K562 (cell line): Measurements from ENCODE around the gene MIF. TPM values are rescaled to one million over a fixed set of nuclear protein-coding genes. Genes with fewer than 3 reads are reported as not detected.

ENCODE experiments used
- ATAC-seq: fragments of 200-7000 bp; cut with Tn5 transposase; 3 replicates; pipeline ENCODE4 v1.9.1; 2020; ENCODE audit warnings: moderate library complexity
- BruUV-seq: library from RNA; stranded (reverse); fragments of 400-500 nt; replicated peaks from 2 replicates; lab custom pipeline; 2021; lab: Mats Ljungman, UMichigan
- CTCF ChIA-PET: fragments of 300-600 bp; formaldehyde crosslinking; extraction: SDS; loops from one replicate; lab custom pipeline; 2021; ENCODE audit warnings: low intra/inter-chr PET ratio; lab: Yijun Ruan, JAX
- POLR2A ChIA-PET: fragments of 300-600, 350-650 bp; sonication (Branson Sonifier 250); formaldehyde crosslinking; extraction: SDS; loops from one replicate; lab custom pipeline; 2021; ENCODE audit warnings: antibody characterized with exemption, inconsistent platforms; lab: Yijun Ruan, JAX
- DNase-seq, 4 experiments: peaks; one replicate each; pipeline versions ENCODE4 v3.0.0 to v3.0.0-alpha.2; 2011 to 2018; ENCODE audit warnings: low spot score in 3 of 4, mixed read lengths in 3 of 4; ENCODE audit errors: extremely low read depth in 1 of 4
- FAIRE-seq: peaks from 2 replicates; lab custom pipeline; 2011; peaks lifted over from hg19 to GRCh38; lab: Jason Lieb, UNC
- H2AFZ ChIP-seq: 2 replicates; pipeline ENCODE4 v1.6.0; 2011; ENCODE audit warnings: low read depth, low read length, control low read depth, inconsistent platforms
- H3K27ac ChIP-seq: fragments of 200-600 bp; 3 replicates; pipeline ENCODE4 v1.8.0; 2011; ENCODE audit warnings: low read depth, mild to moderate bottlenecking, control low read depth, inconsistent platforms, low read length, moderate library complexity, mixed read lengths; ENCODE audit errors: extremely low read depth
- H3K27me3 ChIP-seq, 2 experiments: fragments of 300-600 bp in 1 of 2; 2 replicates in 1 of 2; 3 replicates in 1 of 2; pipeline versions ENCODE4 v1.6.0 to v1.8.0; 2011; ENCODE audit warnings: inconsistent platforms in 2 of 2, low read length in 2 of 2, mild to moderate bottlenecking in 1 of 2, mixed read lengths in 1 of 2, moderate library complexity in 1 of 2; ENCODE audit not compliant: control insufficient read depth in 2 of 2, insufficient read depth in 2 of 2
- H3K36me3 ChIP-seq: fragments of 300-600 bp; 3 replicates; pipeline ENCODE4 v1.8.0; 2011; ENCODE audit warnings: mild to moderate bottlenecking, low read length, inconsistent platforms; ENCODE audit not compliant: control insufficient read depth, insufficient read depth
- H3K4me1 ChIP-seq, 2 experiments: fragments of 200-600 bp in 1 of 2; replicated peaks in 1 of 2; 2 replicates in 1 of 2; 3 replicates in 1 of 2; pipeline versions ENCODE4 v1.5.1 to v1.8.0; 2011; ENCODE audit warnings: inconsistent platforms in 2 of 2, low read length in 2 of 2, mild to moderate bottlenecking in 1 of 2, mixed read lengths in 1 of 2, moderate library complexity in 1 of 2; ENCODE audit not compliant: control insufficient read depth in 2 of 2, insufficient read depth in 2 of 2
- H3K4me2 ChIP-seq: 2 replicates; pipeline ENCODE4 v1.6.1; 2011; ENCODE audit warnings: low read length, control low read depth, inconsistent platforms, mixed read lengths; ENCODE audit not compliant: insufficient read depth
- H3K4me3 ChIP-seq: fragments of 200-600 bp; sonication (generic), shearing (Covaris generic); 2 replicates; pipeline ENCODE4 v1.5.1; 2016; ENCODE audit warnings: control low read depth, inconsistent platforms
- H3K79me2 ChIP-seq: fragments of 200-600 bp; 3 replicates; pipeline ENCODE4 v1.8.0; 2011; ENCODE audit warnings: low read length, inconsistent platforms; ENCODE audit not compliant: control insufficient read depth, insufficient read depth
- H3K9ac ChIP-seq, 2 experiments: 2 replicates each; pipeline versions ENCODE4 v1.6.0 to v1.6.1; 2011; ENCODE audit warnings: low read depth in 2 of 2, low read length in 2 of 2, control low read depth in 1 of 2, inconsistent platforms in 1 of 2, mild to moderate bottlenecking in 1 of 2, mixed read lengths in 1 of 2; ENCODE audit not compliant: insufficient read depth in 1 of 2
- H3K9me1 ChIP-seq: one replicate; pipeline ENCODE4 v1.6.0; 2011; ENCODE audit warnings: inconsistent platforms, mild to moderate bottlenecking, low read length, moderate library complexity; ENCODE audit not compliant: control insufficient read depth, insufficient read depth
- H3K9me3 ChIP-seq: replicated peaks from 2 replicates; pipeline ENCODE4 v1.5.1; 2011; ENCODE audit warnings: low read depth, low read length, inconsistent platforms; ENCODE audit not compliant: control insufficient read depth, insufficient read depth
- H4K20me1 ChIP-seq: replicated peaks from 2 replicates; pipeline ENCODE4 v1.6.1; 2011; ENCODE audit warnings: low read length, inconsistent platforms, mixed read lengths; ENCODE audit not compliant: control insufficient read depth, insufficient read depth
- BMI1 ChIP-seq: fragments of 150-350 bp; IDR thresholded peaks from 2 replicates; pipeline ENCODE4 v1.6.1; 2014; ENCODE audit warnings: low read length
- CREB1 ChIP-seq, 2 experiments: sonication (generic) in 1 of 2; formaldehyde crosslinking in 1 of 2; IDR thresholded peaks; 2 replicates each; pipeline versions ENCODE4 v1.6.1 to v1.8.0; 2012 to 2022; ENCODE audit warnings: inconsistent platforms in 1 of 2, mild to moderate bottlenecking in 1 of 2, missing genetic modification reagents in 1 of 2, moderate library complexity in 1 of 2
- CSDE1 ChIP-seq, 2 experiments: fragments of 450-650 bp; IDR thresholded peaks; 2 replicates each; pipeline ENCODE4 v1.6.1; 2016; ENCODE audit warnings: mild to moderate bottlenecking in 1 of 2
- FOXJ3 ChIP-seq: sonication (generic); formaldehyde crosslinking; IDR thresholded peaks from 2 replicates; pipeline ENCODE4 v1.4.0; 2020; ENCODE audit warnings: mild to moderate bottlenecking, missing genetic modification reagents
- FOXO4 ChIP-seq: fragments of 450-650 bp; formaldehyde crosslinking; IDR thresholded peaks from 2 replicates; pipeline ENCODE4 v1.4.0; 2020; ENCODE audit warnings: mild to moderate bottlenecking, moderate library complexity
- NFE2L1 ChIP-seq: fragments of 450-650 bp; IDR thresholded peaks from 2 replicates; pipeline ENCODE4 v1.6.1; 2016; ENCODE audit warnings: missing genetic modification characterization, low read depth, mild to moderate bottlenecking, missing compliant biosample characterization, moderate library complexity, borderline replicate concordance
- NFRKB ChIP-seq: fragments of 450-650 bp; IDR thresholded peaks from 2 replicates; pipeline ENCODE4 v1.6.1; 2016; ENCODE audit warnings: low read depth
- OTX1 ChIP-seq: fragments of 450-650 bp; formaldehyde crosslinking; IDR thresholded peaks from 2 replicates; pipeline ENCODE4 v1.4.0; 2022; ENCODE audit warnings: mild to moderate bottlenecking
- TAF9B ChIP-seq: fragments of 450-650 bp; IDR thresholded peaks from 2 replicates; pipeline ENCODE4 v1.6.1; 2018; ENCODE audit warnings: mild to moderate bottlenecking; ENCODE audit not compliant: partially characterized antibody
- TARDBP ChIP-seq: fragments of 450-650 bp; IDR thresholded peaks from 2 replicates; pipeline ENCODE4 v1.6.1; 2016
- ZNF140 ChIP-seq: fragments of 250-450 bp; sonication (Bioruptor Pico); IDR thresholded peaks from 2 replicates; pipeline ENCODE4 v1.8.0; 2021; ENCODE audit warnings: moderate library complexity, mild to moderate bottlenecking, inconsistent platforms
- ZNF407 ChIP-seq: fragments of 450-650 bp; IDR thresholded peaks from 2 replicates; pipeline ENCODE4 v1.6.1; 2016; ENCODE audit warnings: low read depth
- ZNF696 ChIP-seq: fragments of 250-450 bp; sonication (Bioruptor Pico); conservative IDR thresholded peaks from 2 replicates; pipeline ENCODE4 v1.4.0; 2020; ENCODE audit warnings: mild to moderate bottlenecking, moderate library complexity
- WGBS: fragments of 100-300 bp; shearing (Covaris generic); methylation state at CpG from one replicate; pipeline ENCODE4 v1.1.6; 2016; ENCODE audit warnings: low coverage, mixed read lengths; ENCODE audit not compliant: insufficient coverage; ENCODE audit errors: missing lambda C conversion rate; 5-methylcytosine and 5-hydroxymethylcytosine counted together
- in situ Hi-C: fragments of 300-500 bp; cut with MboI; formaldehyde crosslinking; loops from 4 replicates; pipeline ENCODE4 v1.15.0; 2018; ENCODE audit warnings: inconsistent platforms, mixed read lengths
- intact Hi-C: fragments of 100-400 bp; cut with micrococcal nuclease; formaldehyde crosslinking; loops from 2 replicates; pipeline ENCODE4 v1.14.2; 2022
- polyA plus RNA-seq, 8 experiments: library from polyadenylated mRNA; depleted of rRNA in 4 of 8; stranded (reverse) in 5 of 8; unstranded in 3 of 8; fragments of >200 nt; fragmentation: Nextera tagmentation in 2 of 8; fragmentation: Illumina TruSeq in 1 of 8; extraction: Ambion mirVana in 2 of 8; extraction: Trizol in 1 of 8; gene quantifications; 2 replicates each; pipeline versions ENCODE4 v1.2.1 to v1.2.3, GENCODE V29; 2011 to 2014; ENCODE audit warnings: inconsistent platforms in 1 of 8, missing spikeins in 1 of 8
- total RNA-seq, 7 experiments: library from RNA; depleted of rRNA in 6 of 7; stranded (reverse); fragments of >200 nt in 6 of 7; fragmentation: Illumina TruSeq in 2 of 7; extraction: Trizol in 2 of 7; gene quantifications; 2 replicates each; pipeline versions ENCODE4 v1.2.1 to v1.2.3, GENCODE V29; 2011 to 2021; ENCODE audit warnings: low replicate concordance in 1 of 7

MIF gene
- total and polyA plus RNA-seq, 9 of the 15 experiments (the other 6 are each of a cell fraction or from before 2014, with no cell fraction given): 7.4 to 666 (median 193) TPM

- CTCF ChIA-PET: no interaction called here
- Histone ChIP-seq H3K79me2 (no peaks in the 10 kb centered on the region; the same call in 2 of the 3 replicates), H3K27ac (no peak overlapping the region), H3K27me3 (no peaks in the 10 kb centered on the region), H2AFZ (no peak overlapping the region), H3K9me3 (no peaks in the 10 kb centered on the region), H3K4me3 (no peak overlapping the region), H3K4me2 (no peak overlapping the region), H4K20me1 (no peaks in the 10 kb centered on the region), H3K4me1 (peaks cover 4 to 10% of the 10 kb centered on the region in 2 experiments), H3K9me1 (no peaks in the 10 kb centered on the region), H3K9ac (no peak overlapping the region), H3K36me3 (no peaks in the 10 kb centered on the region; the same call in 2 of the 3 replicates)
- BruUV-seq: no TSS peak
- POLR2A ChIA-PET: interaction anchor here (1.0 to 3.6 kb wide), 2 partner anchors 9 kb away, joined by 4 to 13 read pairs; partner anchors contain the start of gene MIF
- TF ChIP-seq ZNF696 (CRISPR knock-in tag): no peak
- no peak for TF ChIP-seq FOXJ3 (CRISPR knock-in tag)
- no peak for TF ChIP-seq OTX1 (CRISPR knock-in tag)
- TF ChIP-seq CSDE1 (IDR thresholded peaks at IDR 0.05): no peak
- no peak for TF ChIP-seq NFE2L1
- TF ChIP-seq TAF9B: no peak
- no peak for TF ChIP-seq CREB1 (IDR thresholded peaks at IDR 0.05)
- TF ChIP-seq CREB1 (CRISPR knock-in tag; IDR thresholded peaks at IDR 0.05): no peak
- TF ChIP-seq TARDBP: no peak
- TF ChIP-seq ZNF407: no peak
- TF ChIP-seq FOXO4 (CRISPR knock-in tag): no peak
- TF ChIP-seq NFRKB: no peak
- TF ChIP-seq BMI1: no peak
- no peak for TF ChIP-seq ZNF140
- whole genome bisulfite sequencing: 87% methylated on average over 8 of the region's 8 CpGs
- FAIRE-seq: no peak
- in situ Hi-C loops: no loop called here
- intact Hi-C loops: no loop called here
- no peak for DNase-seq
- no peak for ATAC-seq
Measured at GRCh38 chr22:23903328-23903971, 9.3 kb downstream of the MIF start.
